GM10266 (cell line): ENCODE data around the gene XBP1.
"Not testable (repeated sequence)": the region's sequence is repeated elsewhere in the genome, so short reads cannot be mapped to it uniquely, and the experiment has no call there.

ENCODE experiments used
- DNase-seq: peaks from one replicate; pipeline ENCODE4 v3.0.0; 2012; ENCODE audit errors: extremely low spot score
- CTCF ChIP-seq: IDR thresholded peaks from 2 replicates; pipeline ENCODE4 v1.5.1; 2012; ENCODE audit warnings: mild to moderate bottlenecking, low read depth; ENCODE audit not compliant: control insufficient read depth, insufficient read depth; ENCODE audit errors: missing control alignments

Gene XBP1

GRCh38 chr22:28835630-28836189 lies 35.3 kb upstream of the XBP1 start:
- no peak for DNase-seq
- TF ChIP-seq CTCF = no peak

GRCh38 chr22:28833276-28833923 lies 33.0 kb upstream of the XBP1 start:
- TF ChIP-seq CTCF = no peak
- DNase-seq = no peak

- no peak for DNase-seq
- no peak for TF ChIP-seq CTCF
These were observed 32.4 kb upstream of the XBP1 start for GRCh38 chr22:28832731-28833130.

GRCh38 chr22:28831140-28832072 lies 31.0 kb upstream of the XBP1 start:
- TF ChIP-seq CTCF = no peak
- no peak for DNase-seq

- no peak for TF ChIP-seq CTCF
- DNase-seq = no peak
These were observed 30.1 kb upstream of the XBP1 start for GRCh38 chr22:28830441-28830840.

GRCh38 chr22:28829358-28830181 lies 29.2 kb upstream of the XBP1 start:
- TF ChIP-seq CTCF = peak; percentile 95
- peak; percentile 78 for DNase-seq

- TF ChIP-seq CTCF = no peak
- DNase-seq = no peak
These were observed 26.6 kb upstream of the XBP1 start for GRCh38 chr22:28826921-28827320.

- DNase-seq = not testable (repeated sequence)
These were observed 26.1 kb upstream of the XBP1 start for GRCh38 chr22:28826430-28826829.

GRCh38 chr22:28824455-28824854 lies 24.1 kb upstream of the XBP1 start:
- not testable (repeated sequence) for DNase-seq
